Osteocyte (in vitro differentiated cells): Measurements from ENCODE around the gene CAMK2G. TPM values are rescaled to one million over a fixed set of nuclear protein-coding genes. Genes with fewer than 3 reads are reported as not detected.
"Not testable (repeated sequence)": the region's sequence is repeated elsewhere in the genome, so short reads cannot be mapped to it uniquely, and the experiment has no call there.

ENCODE experiments used
- DNase-seq: peaks from one replicate; pipeline ENCODE4 v3.0.0; 2021; ENCODE audit warnings: mixed read lengths; ENCODE audit not compliant: unreplicated experiment; ENCODE audit errors: extremely low spot score
- H3K27ac Mint-ChIP-seq: one replicate; pipeline ENCODE4 v1.8.0; 2021; ENCODE audit warnings: mild to moderate bottlenecking, mixed read lengths; ENCODE audit not compliant: unreplicated experiment
- H3K27me3 Mint-ChIP-seq: one replicate; pipeline ENCODE4 v1.8.0; 2021; ENCODE audit warnings: mixed read lengths; ENCODE audit not compliant: unreplicated experiment
- H3K36me3 Mint-ChIP-seq: one replicate; pipeline ENCODE4 v1.8.0; 2021; ENCODE audit warnings: mixed read lengths; ENCODE audit not compliant: unreplicated experiment
- H3K4me1 Mint-ChIP-seq: one replicate; pipeline ENCODE4 v1.8.0; 2021; ENCODE audit warnings: mixed read lengths; ENCODE audit not compliant: unreplicated experiment
- H3K4me3 Mint-ChIP-seq: one replicate; pipeline ENCODE4 v1.8.0; 2021; ENCODE audit warnings: mild to moderate bottlenecking, moderate library complexity, mixed read lengths; ENCODE audit not compliant: unreplicated experiment
- H3K9me3 Mint-ChIP-seq: one replicate; pipeline ENCODE4 v1.8.0; 2021; ENCODE audit warnings: mixed read lengths; ENCODE audit not compliant: unreplicated experiment
- total RNA-seq: library from RNA; stranded (reverse); gene quantifications from 2 replicates; pipeline ENCODE4 v1.2.1, GENCODE V29; 2021
- TF ChIP-seq, protein P1 (sequence below): fragments of 200-600 bp; sonication (generic); IDR thresholded peaks from 2 replicates; pipeline ENCODE4 v1.5.0; 2021; ENCODE audit warnings: antibody characterized with exemption, mild to moderate bottlenecking, moderate library complexity

Gene CAMK2G
- total RNA-seq, 1 donor from 2014 or later: 37.6 TPM

DNA sequence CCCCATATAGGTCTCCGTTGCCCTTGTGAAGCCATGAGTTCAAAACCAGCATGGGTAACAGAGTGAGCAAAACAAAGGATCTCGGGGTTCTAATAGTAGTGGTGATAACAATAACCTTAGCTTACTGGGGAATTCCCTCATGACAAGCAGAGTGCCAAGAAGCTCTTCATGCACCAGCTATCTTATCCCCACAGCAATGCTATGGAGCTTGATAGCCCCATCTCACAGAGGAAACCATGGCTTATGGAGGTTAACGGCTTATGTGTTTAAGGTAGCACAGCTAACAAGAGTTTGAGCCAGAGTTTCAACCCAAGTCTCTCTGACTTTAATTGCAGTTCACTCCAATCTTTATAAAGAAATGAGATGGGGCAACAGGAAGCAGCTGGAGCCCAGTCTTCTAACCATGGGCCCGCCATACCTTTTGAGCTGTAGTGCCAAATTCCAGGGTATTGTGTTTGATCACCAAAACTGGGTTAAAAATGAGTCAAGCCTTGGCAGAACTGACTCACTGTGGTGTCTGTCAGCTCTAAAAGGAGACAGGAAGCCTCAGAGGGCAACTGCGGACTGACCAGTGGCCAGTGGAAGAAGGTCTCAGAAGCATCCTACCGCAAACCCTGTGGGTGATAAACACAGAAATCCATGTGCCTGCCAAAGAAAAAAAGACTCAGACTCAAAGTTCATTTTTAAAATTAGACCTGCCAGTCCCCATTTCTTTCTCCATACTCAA lies 20.1 kb upstream of the CAMK2G start:
- Mint-ChIP-seq H3K4me3 (no peak overlapping the region), H3K4me1 (peaks cover 74% of the 10 kb centered on the region), H3K9me3 (no peaks in the 10 kb centered on the region), H3K27ac (peak overlapping the region; percentile 85), H3K27me3 (no peaks in the 10 kb centered on the region), H3K36me3 (no peaks in the 10 kb centered on the region)
- TF ChIP-seq, protein P1, sequence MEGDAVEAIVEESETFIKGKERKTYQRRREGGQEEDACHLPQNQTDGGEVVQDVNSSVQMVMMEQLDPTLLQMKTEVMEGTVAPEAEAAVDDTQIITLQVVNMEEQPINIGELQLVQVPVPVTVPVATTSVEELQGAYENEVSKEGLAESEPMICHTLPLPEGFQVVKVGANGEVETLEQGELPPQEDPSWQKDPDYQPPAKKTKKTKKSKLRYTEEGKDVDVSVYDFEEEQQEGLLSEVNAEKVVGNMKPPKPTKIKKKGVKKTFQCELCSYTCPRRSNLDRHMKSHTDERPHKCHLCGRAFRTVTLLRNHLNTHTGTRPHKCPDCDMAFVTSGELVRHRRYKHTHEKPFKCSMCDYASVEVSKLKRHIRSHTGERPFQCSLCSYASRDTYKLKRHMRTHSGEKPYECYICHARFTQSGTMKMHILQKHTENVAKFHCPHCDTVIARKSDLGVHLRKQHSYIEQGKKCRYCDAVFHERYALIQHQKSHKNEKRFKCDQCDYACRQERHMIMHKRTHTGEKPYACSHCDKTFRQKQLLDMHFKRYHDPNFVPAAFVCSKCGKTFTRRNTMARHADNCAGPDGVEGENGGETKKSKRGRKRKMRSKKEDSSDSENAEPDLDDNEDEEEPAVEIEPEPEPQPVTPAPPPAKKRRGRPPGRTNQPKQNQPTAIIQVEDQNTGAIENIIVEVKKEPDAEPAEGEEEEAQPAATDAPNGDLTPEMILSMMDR: no peak
- no peak for DNase-seq

DNA sequence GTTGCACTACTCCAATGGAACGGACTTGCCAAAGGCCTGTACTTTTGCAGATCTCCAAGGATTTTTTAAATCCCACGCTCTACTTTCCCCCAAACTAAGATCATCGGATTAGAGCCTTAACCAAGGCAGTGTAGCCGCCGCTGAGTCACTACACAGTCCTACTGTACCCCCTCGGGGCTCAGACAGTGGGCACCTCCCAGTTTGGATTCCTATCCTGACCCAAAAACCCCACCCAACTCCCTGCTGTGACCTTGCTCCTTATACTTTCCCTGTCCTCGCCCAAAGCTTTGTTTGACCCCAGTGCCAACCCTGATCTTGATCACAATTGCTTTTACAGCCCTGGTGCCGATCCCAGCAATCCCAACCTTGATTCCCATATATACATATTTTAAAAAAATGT lies 19.1 kb upstream of the CAMK2G start:
- Mint-ChIP-seq H3K27ac (peak overlapping the region; percentile 85), H3K27me3 (no peaks in the 10 kb centered on the region), H3K9me3 (no peaks in the 10 kb centered on the region), H3K4me1 (peaks cover 75% of the 10 kb centered on the region), H3K4me3 (no peak overlapping the region), H3K36me3 (no peaks in the 10 kb centered on the region)
- DNase-seq: no peak
- TF ChIP-seq, protein P1: no peak

DNA sequence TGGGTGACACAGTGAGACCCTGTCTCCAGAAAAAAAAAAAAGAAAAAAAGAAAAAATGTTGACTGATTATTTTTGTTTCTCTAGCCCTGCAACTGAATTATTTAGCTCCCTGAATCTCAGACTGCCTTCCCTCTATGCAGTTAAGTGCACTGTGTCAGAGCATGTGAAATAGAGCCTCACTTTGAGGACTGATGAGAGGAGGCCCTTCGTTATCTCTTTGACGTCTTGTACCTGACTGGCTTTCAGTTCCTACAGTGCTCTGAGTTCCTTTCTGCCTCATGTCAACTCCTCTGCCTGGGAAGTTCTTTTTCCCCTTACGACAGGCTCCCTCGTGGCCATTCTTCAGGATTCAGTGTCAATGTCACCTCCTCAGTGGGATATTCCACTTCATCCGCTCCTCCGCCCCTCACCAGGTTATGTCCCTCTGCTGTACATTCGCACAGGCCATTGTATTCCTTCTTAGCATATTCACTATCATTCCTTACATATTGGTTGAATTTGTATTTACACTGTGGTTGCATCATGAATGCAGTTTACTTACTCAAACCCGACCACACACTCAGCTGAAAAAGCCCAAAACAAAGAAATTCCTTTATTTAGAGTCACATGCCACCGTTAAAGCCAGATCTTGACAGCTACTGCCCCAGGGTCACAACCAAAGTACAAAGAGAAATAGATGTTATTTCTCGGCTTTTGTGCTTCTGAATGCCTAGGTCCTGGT lies 18.1 kb upstream of the CAMK2G start:
- H3K4me1 Mint-ChIP-seq: peaks cover 84% of the 10 kb centered on the region
- no peak overlapping the region for H3K4me3 Mint-ChIP-seq
- TF ChIP-seq, protein P1: no peak
- no peak for DNase-seq
- H3K36me3 Mint-ChIP-seq: no peaks in the 10 kb centered on the region
- H3K9me3 Mint-ChIP-seq: no peaks in the 10 kb centered on the region
- peak overlapping the region; percentile 85 for H3K27ac Mint-ChIP-seq
- no peaks in the 10 kb centered on the region for H3K27me3 Mint-ChIP-seq

DNA sequence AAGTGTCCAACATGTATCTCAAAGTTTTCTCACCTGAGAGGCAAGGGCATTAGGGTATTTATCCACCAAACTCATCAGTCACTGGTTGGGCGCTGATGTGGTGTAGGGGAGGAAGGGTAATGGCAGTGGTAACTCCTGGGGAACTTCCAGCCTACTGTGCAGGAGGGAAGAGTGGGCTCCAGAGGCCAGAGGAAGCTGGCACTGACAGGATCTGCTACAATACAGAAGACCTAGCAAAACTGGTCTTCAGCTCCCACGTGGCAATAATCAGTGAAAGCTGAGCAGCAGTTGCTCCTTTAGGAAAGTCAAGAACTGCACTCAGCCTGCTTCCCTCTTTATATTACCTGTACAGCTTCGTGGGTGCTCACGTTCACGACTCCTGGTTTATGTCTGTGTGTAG lies 17.2 kb upstream of the CAMK2G start:
- H3K9me3 Mint-ChIP-seq: no peaks in the 10 kb centered on the region
- TF ChIP-seq, protein P1: no peak
- no peak overlapping the region for H3K4me3 Mint-ChIP-seq
- no peaks in the 10 kb centered on the region for H3K27me3 Mint-ChIP-seq
- H3K4me1 Mint-ChIP-seq: peaks cover 88% of the 10 kb centered on the region
- H3K36me3 Mint-ChIP-seq: no peaks in the 10 kb centered on the region
- H3K27ac Mint-ChIP-seq: peak overlapping the region; percentile 94
- DNase-seq: no peak

DNA sequence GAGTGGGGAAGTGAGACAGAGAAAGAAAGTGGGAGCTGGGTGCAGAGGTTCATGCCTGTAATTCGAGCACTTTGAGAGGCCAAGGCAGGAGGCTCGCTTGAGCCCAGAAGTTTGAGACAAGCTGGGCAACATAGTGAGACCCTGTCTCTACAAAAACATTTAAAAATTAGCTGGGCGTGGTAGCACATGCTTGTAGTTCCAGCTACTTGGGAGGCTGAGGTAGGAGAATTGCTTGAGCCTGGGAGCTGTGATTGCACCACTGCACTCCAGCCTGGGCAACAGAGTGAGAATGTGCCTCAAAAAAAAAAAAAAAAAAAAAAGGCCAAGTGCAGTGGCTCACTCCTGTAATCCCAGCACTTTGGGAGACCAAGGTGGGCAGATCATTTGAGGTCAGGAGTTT lies 16.5 kb upstream of the CAMK2G start:
- H3K36me3 Mint-ChIP-seq, H3K4me3 Mint-ChIP-seq, H3K9me3 Mint-ChIP-seq, H3K27me3 Mint-ChIP-seq, DNase-seq: not testable (repeated sequence)
- Mint-ChIP-seq H3K27ac (peak overlapping the region; percentile 94), H3K4me1 (peaks cover 95% of the 10 kb centered on the region)
